CD14-positive monocyte (primary cell): ENCODE measurements around the gene PARP3. TPM values are rescaled to one million over a fixed set of nuclear protein-coding genes. Genes with fewer than 3 reads are reported as not detected.
"Not testable (repeated sequence)": the region's sequence is repeated elsewhere in the genome, so short reads cannot be mapped to it uniquely, and the experiment has no call there.

Experiments
- DNase-seq, 3 donors: peaks; one replicate each; pipeline ENCODE4 v3.0.0-alpha.2; 2011 to 2022
- H2AFZ ChIP-seq: 2 replicates; pipeline ENCODE4 v1.6.0; 2012; ENCODE audit warnings: mild to moderate bottlenecking, low read depth, low read length, inconsistent platforms; ENCODE audit not compliant: insufficient read depth, poor library complexity, severe bottlenecking
- H3K27ac ChIP-seq, 2 donors: 1 replicate in 1 of 2; 2 replicates in 1 of 2; pipeline ENCODE4 v1.5.1; 2012 to 2013; ENCODE audit warnings: low read length in 2 of 2, control low read depth in 1 of 2, inconsistent platforms in 1 of 2, low read depth in 1 of 2, mild to moderate bottlenecking in 1 of 2
- H3K27me3 ChIP-seq, 2 donors: one replicate each; pipeline versions ENCODE4 v1.6.0 to v1.6.1; 2011 to 2013; ENCODE audit warnings: low read length in 2 of 2; ENCODE audit not compliant: control insufficient read depth in 2 of 2, insufficient read depth in 2 of 2
- H3K36me3 ChIP-seq, 2 donors: replicated peaks in 1 of 2; 1 replicate in 1 of 2; 2 replicates in 1 of 2; pipeline versions ENCODE4 v1.5.1 to v1.6.1; 2012 to 2013; ENCODE audit warnings: low read length in 2 of 2, control low read depth in 1 of 2, inconsistent platforms in 1 of 2, mild to moderate bottlenecking in 1 of 2; ENCODE audit not compliant: insufficient read depth in 2 of 2, control insufficient read depth in 1 of 2
- H3K4me1 ChIP-seq, 2 donors: 1 replicate in 1 of 2; 2 replicates in 1 of 2; pipeline versions ENCODE4 v1.5.1 to v1.6.1; 2012 to 2013; ENCODE audit warnings: low read length in 2 of 2, control low read depth in 1 of 2, inconsistent platforms in 1 of 2, mild to moderate bottlenecking in 1 of 2, moderate library complexity in 1 of 2; ENCODE audit not compliant: insufficient read depth in 2 of 2, control insufficient read depth in 1 of 2
- H3K4me2 ChIP-seq: replicated peaks from 2 replicates; pipeline ENCODE3; 2012; ENCODE audit warnings: low read length, moderate library complexity, mild to moderate bottlenecking; ENCODE audit not compliant: poor library complexity, severe bottlenecking; ENCODE audit errors: extremely low read depth
- H3K4me3 ChIP-seq, 3 experiments: fragments of 200-600 bp in 1 of 3; sonication (generic) in 1 of 3; replicated peaks in 1 of 3; 1 replicate in 2 of 3; 2 replicates in 1 of 3; pipeline ENCODE4 v1.5.1; 2011 to 2013; ENCODE audit warnings: low read length in 3 of 3, mild to moderate bottlenecking in 3 of 3, control low read depth in 2 of 3, low read depth in 2 of 3, inconsistent platforms in 1 of 3, moderate library complexity in 1 of 3
- H3K79me2 ChIP-seq: 2 replicates; pipeline ENCODE4 v1.6.0; 2012; ENCODE audit warnings: mild to moderate bottlenecking, control low read depth, inconsistent platforms, low read length, moderate library complexity; ENCODE audit not compliant: insufficient read depth
- H3K9ac ChIP-seq: 2 replicates; pipeline ENCODE4 v1.6.0; 2017; ENCODE audit warnings: low read length, mild to moderate bottlenecking; ENCODE audit not compliant: insufficient read depth, poor library complexity, severe bottlenecking
- H3K9me3 ChIP-seq, 2 donors: replicated peaks in 1 of 2; 1 replicate in 1 of 2; 2 replicates in 1 of 2; pipeline versions ENCODE4 v1.5.1 to v1.6.1; 2012 to 2013; ENCODE audit warnings: low read length in 2 of 2, control low read depth in 1 of 2; ENCODE audit not compliant: control insufficient read depth in 1 of 2, insufficient read depth in 1 of 2
- H4K20me1 ChIP-seq: 2 replicates; pipeline ENCODE4 v1.6.0; 2012; ENCODE audit warnings: mild to moderate bottlenecking, low read length, control low read depth, moderate library complexity; ENCODE audit not compliant: insufficient read depth
- H3K27ac Mint-ChIP-seq, 7 donors: one replicate each; pipeline ENCODE4 v1.8.0; 2020; ENCODE audit warnings: mild to moderate bottlenecking in 7 of 7, mixed read lengths in 7 of 7, moderate library complexity in 6 of 7, inconsistent platforms in 2 of 7
- H3K27me3 Mint-ChIP-seq, 3 donors: one replicate each; pipeline ENCODE4 v1.8.0; 2021 to 2022; ENCODE audit warnings: low read depth in 3 of 3, mild to moderate bottlenecking in 3 of 3, mixed read lengths in 3 of 3, moderate library complexity in 3 of 3, inconsistent platforms in 1 of 3
- H3K36me3 Mint-ChIP-seq, 2 donors: one replicate each; pipeline ENCODE4 v1.8.0; 2020; ENCODE audit warnings: mixed read lengths in 2 of 2, inconsistent platforms in 1 of 2, mild to moderate bottlenecking in 1 of 2
- H3K4me1 Mint-ChIP-seq: one replicate; pipeline ENCODE4 v1.8.0; 2020; ENCODE audit warnings: mild to moderate bottlenecking, mixed read lengths
- H3K4me3 Mint-ChIP-seq, 2 donors: one replicate each; pipeline ENCODE4 v1.8.0; 2020; ENCODE audit warnings: mild to moderate bottlenecking in 2 of 2, mixed read lengths in 2 of 2, moderate library complexity in 1 of 2
- H3K9me3 Mint-ChIP-seq, 7 donors: one replicate each; pipeline ENCODE4 v1.8.0; 2020 to 2022; ENCODE audit warnings: mixed read lengths in 7 of 7, mild to moderate bottlenecking in 6 of 7, moderate library complexity in 6 of 7, inconsistent platforms in 2 of 7
- WGBS: methylation state at CpG from one replicate; pipeline ENCODE4 v1.1.5; 2013; ENCODE audit warnings: missing lambda C conversion rate; ENCODE audit not compliant: insufficient coverage; 5-methylcytosine and 5-hydroxymethylcytosine counted together
- intact Hi-C, 2 donors: fragments of 100-400 bp; cut with micrococcal nuclease; formaldehyde crosslinking; loops; one replicate each; pipeline versions ENCODE4 v1.15.0 to v1.15.1; 2023
- polyA plus RNA-seq, 3 donors: library from polyadenylated mRNA; depleted of rRNA in 1 of 3; unstranded in 2 of 3; stranded (reverse) in 1 of 3; fragments of 300-500 nt in 2 of 3; fragments of >200 nt in 1 of 3; fragmentation: Illumina TruSeq in 2 of 3; gene quantifications; 1 replicate in 2 of 3; 2 replicates in 1 of 3; pipeline ENCODE4 v1.2.3, GENCODE V29; 2012 to 2021
- TF ChIP-seq, protein P1 (sequence below): fragments of 200-600 bp; IDR thresholded peaks from one replicate; pipeline ENCODE4 v1.8.0; 2022; ENCODE audit warnings: antibody characterized with exemption, mild to moderate bottlenecking

Gene PARP3
- polyA plus RNA-seq, 3 donors = 1.2 to 6.9 (median 1.7) TPM

DNA sequence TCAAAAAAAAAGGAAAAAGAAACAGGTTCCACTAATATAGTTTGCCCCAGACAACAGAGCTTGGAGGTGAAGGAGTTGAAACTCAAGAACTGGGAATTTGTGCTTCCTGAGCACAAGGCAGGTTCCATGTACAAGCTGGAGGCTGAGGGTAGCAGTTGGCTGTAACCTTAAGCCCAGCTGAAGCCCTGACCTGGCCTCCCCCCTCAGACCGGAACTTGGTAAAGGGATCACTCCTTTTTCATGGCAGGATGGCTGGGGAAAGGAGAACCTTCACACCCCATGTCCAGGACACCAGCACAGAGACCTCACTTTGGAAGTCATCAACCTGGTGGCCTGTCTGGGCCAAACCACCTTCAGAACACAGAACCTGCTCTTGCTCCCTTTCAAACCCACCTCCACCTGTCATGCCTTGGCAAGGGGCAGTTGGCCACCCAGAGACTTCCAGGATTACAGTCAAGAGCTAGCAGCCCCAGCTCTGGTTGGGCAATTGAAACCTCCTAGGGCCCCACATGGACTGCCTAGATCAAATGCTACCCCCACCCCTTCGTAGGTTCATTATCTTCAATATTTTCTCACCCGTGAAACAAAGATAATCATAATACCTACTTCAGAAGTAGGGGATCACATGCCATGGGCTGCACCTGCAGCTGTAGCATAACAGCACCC is 50.0 kb downstream of the PARP3 start:
- intact Hi-C loops = no loop called here
- TF ChIP-seq, protein P1, sequence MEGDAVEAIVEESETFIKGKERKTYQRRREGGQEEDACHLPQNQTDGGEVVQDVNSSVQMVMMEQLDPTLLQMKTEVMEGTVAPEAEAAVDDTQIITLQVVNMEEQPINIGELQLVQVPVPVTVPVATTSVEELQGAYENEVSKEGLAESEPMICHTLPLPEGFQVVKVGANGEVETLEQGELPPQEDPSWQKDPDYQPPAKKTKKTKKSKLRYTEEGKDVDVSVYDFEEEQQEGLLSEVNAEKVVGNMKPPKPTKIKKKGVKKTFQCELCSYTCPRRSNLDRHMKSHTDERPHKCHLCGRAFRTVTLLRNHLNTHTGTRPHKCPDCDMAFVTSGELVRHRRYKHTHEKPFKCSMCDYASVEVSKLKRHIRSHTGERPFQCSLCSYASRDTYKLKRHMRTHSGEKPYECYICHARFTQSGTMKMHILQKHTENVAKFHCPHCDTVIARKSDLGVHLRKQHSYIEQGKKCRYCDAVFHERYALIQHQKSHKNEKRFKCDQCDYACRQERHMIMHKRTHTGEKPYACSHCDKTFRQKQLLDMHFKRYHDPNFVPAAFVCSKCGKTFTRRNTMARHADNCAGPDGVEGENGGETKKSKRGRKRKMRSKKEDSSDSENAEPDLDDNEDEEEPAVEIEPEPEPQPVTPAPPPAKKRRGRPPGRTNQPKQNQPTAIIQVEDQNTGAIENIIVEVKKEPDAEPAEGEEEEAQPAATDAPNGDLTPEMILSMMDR = no peak
- Histone ChIP-seq H3K36me3 (peaks cover 34 to 37% of the 10 kb centered on the region in 2 donors), H3K4me2 (no peak overlapping the region), H3K9ac (no peak overlapping the region), H3K27me3 (no peaks in the 10 kb centered on the region), H3K4me1 (peaks cover 12 to 14% of the 10 kb centered on the region in 2 donors), H3K9me3 (no peaks in the 10 kb centered on the region), H3K27ac (peak overlapping the region in 1 of 2 donors; percentile 26), H3K79me2 (peaks cover 28% of the 10 kb centered on the region), H2AFZ (no peak overlapping the region), H3K4me3 (no peak overlapping the region), H4K20me1 (peaks cover 40% of the 10 kb centered on the region)
- no peak for DNase-seq
- Mint-ChIP-seq H3K9me3 (peaks cover 0 to 2% (median 0%) of the 10 kb centered on the region in 7 donors), H3K4me1 (peaks cover 22% of the 10 kb centered on the region), H3K27me3 (peaks cover 0 to 3% (median 2%) of the 10 kb centered on the region in 3 donors), H3K36me3 (peaks cover 23 to 41% of the 10 kb centered on the region in 2 donors), H3K4me3 (no peak overlapping the region), H3K27ac (peak overlapping the region in 2 of 7 donors; percentile 22 to 32)
- WGBS = 100% methylated on average over 1 of the region's 3 CpGs

DNA sequence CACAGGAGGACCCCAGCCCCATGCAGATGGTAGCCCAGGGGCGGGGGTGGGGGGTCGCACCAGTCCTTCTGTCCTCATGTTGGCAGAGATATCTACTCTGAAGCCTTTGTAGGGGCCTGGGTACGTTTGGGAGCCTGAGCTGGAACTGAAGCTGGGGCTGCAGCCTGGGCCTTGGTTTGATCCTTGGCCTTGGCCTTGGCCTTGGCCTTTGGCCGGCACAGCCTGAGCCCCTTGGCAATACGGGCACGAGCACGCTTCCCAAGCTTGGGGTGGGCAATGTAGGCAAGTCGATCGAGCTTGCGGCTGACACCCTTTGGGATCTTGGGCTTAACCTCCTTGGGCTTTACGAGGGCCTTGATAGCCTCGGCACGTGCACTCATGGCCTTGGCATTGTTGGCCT is 51.5 kb downstream of the PARP3 start:
- Mint-ChIP-seq H3K27ac (peak overlapping the region in 3 of 7 donors; percentile 2 to 67 (median 56)), H3K4me1 (peaks cover 23% of the 10 kb centered on the region), H3K36me3 (peaks cover 23 to 41% of the 10 kb centered on the region in 2 donors)
- not testable (repeated sequence) for H3K4me3 Mint-ChIP-seq, H3K9me3 Mint-ChIP-seq, H3K9me3 ChIP-seq, H3K4me2 ChIP-seq, H3K27me3 ChIP-seq, H2AFZ ChIP-seq, DNase-seq, H3K4me3 ChIP-seq, H3K27me3 Mint-ChIP-seq
- Histone ChIP-seq H3K36me3 (peaks cover 34 to 37% of the 10 kb centered on the region in 2 donors), H4K20me1 (peaks cover 40% of the 10 kb centered on the region), H3K9ac (peak overlapping the region; percentile 96), H3K27ac (peak overlapping the region in 1 of 2 donors; percentile 88), H3K4me1 (peaks cover 12 to 14% of the 10 kb centered on the region in 2 donors), H3K79me2 (peaks cover 28% of the 10 kb centered on the region)
- intact Hi-C loops = loop anchor here in 1 of 2 donors (2.0 kb wide), 1 partner anchor 51 kb away; the partner anchor contains the start of gene PARP3
- WGBS = 96% methylated on average over 3 of the region's 13 CpGs
